K562 (cell line): ENCODE data around the gene ZDHHC19. TPM values are rescaled to one million over a fixed set of nuclear protein-coding genes. Genes with fewer than 3 reads are reported as not detected.
A peak's percentile ranks its signal among the peaks of the same experiment; 100 is the strongest.

ENCODE experiments used
- ATAC-seq: fragments of 200-7000 bp; cut with Tn5 transposase; 3 replicates; pipeline ENCODE4 v1.9.1; 2020; ENCODE audit warnings: moderate library complexity
- BruUV-seq: library from RNA; stranded (reverse); fragments of 400-500 nt; replicated peaks from 2 replicates; lab custom pipeline; 2021; lab: Mats Ljungman, UMichigan
- CTCF ChIA-PET: fragments of 300-600 bp; formaldehyde crosslinking; extraction: SDS; loops from one replicate; lab custom pipeline; 2021; ENCODE audit warnings: low intra/inter-chr PET ratio; lab: Yijun Ruan, JAX
- POLR2A ChIA-PET: fragments of 300-600, 350-650 bp; sonication (Branson Sonifier 250); formaldehyde crosslinking; extraction: SDS; loops from one replicate; lab custom pipeline; 2021; ENCODE audit warnings: antibody characterized with exemption, inconsistent platforms; lab: Yijun Ruan, JAX
- DNase-seq, 4 experiments: peaks; one replicate each; pipeline versions ENCODE4 v3.0.0 to v3.0.0-alpha.2; 2011 to 2018; ENCODE audit warnings: low spot score in 3 of 4, mixed read lengths in 3 of 4; ENCODE audit errors: extremely low read depth in 1 of 4
- FAIRE-seq: peaks from 2 replicates; lab custom pipeline; 2011; peaks lifted over from hg19 to GRCh38; lab: Jason Lieb, UNC
- H2AFZ ChIP-seq: 2 replicates; pipeline ENCODE4 v1.6.0; 2011; ENCODE audit warnings: low read depth, low read length, control low read depth, inconsistent platforms
- H3K27ac ChIP-seq: fragments of 200-600 bp; 3 replicates; pipeline ENCODE4 v1.8.0; 2011; ENCODE audit warnings: low read depth, mild to moderate bottlenecking, control low read depth, inconsistent platforms, low read length, moderate library complexity, mixed read lengths; ENCODE audit errors: extremely low read depth
- H3K27me3 ChIP-seq, 2 experiments: fragments of 300-600 bp in 1 of 2; 2 replicates in 1 of 2; 3 replicates in 1 of 2; pipeline versions ENCODE4 v1.6.0 to v1.8.0; 2011; ENCODE audit warnings: inconsistent platforms in 2 of 2, low read length in 2 of 2, mild to moderate bottlenecking in 1 of 2, mixed read lengths in 1 of 2, moderate library complexity in 1 of 2; ENCODE audit not compliant: control insufficient read depth in 2 of 2, insufficient read depth in 2 of 2
- H3K36me3 ChIP-seq: fragments of 300-600 bp; 3 replicates; pipeline ENCODE4 v1.8.0; 2011; ENCODE audit warnings: mild to moderate bottlenecking, low read length, inconsistent platforms; ENCODE audit not compliant: control insufficient read depth, insufficient read depth
- H3K4me1 ChIP-seq, 2 experiments: fragments of 200-600 bp in 1 of 2; replicated peaks in 1 of 2; 2 replicates in 1 of 2; 3 replicates in 1 of 2; pipeline versions ENCODE4 v1.5.1 to v1.8.0; 2011; ENCODE audit warnings: inconsistent platforms in 2 of 2, low read length in 2 of 2, mild to moderate bottlenecking in 1 of 2, mixed read lengths in 1 of 2, moderate library complexity in 1 of 2; ENCODE audit not compliant: control insufficient read depth in 2 of 2, insufficient read depth in 2 of 2
- H3K4me2 ChIP-seq: 2 replicates; pipeline ENCODE4 v1.6.1; 2011; ENCODE audit warnings: low read length, control low read depth, inconsistent platforms, mixed read lengths; ENCODE audit not compliant: insufficient read depth
- H3K4me3 ChIP-seq: fragments of 200-600 bp; sonication (generic), shearing (Covaris generic); 2 replicates; pipeline ENCODE4 v1.5.1; 2016; ENCODE audit warnings: control low read depth, inconsistent platforms
- H3K79me2 ChIP-seq: fragments of 200-600 bp; 3 replicates; pipeline ENCODE4 v1.8.0; 2011; ENCODE audit warnings: low read length, inconsistent platforms; ENCODE audit not compliant: control insufficient read depth, insufficient read depth
- H3K9ac ChIP-seq, 2 experiments: 2 replicates each; pipeline versions ENCODE4 v1.6.0 to v1.6.1; 2011; ENCODE audit warnings: low read depth in 2 of 2, low read length in 2 of 2, control low read depth in 1 of 2, inconsistent platforms in 1 of 2, mild to moderate bottlenecking in 1 of 2, mixed read lengths in 1 of 2; ENCODE audit not compliant: insufficient read depth in 1 of 2
- H3K9me1 ChIP-seq: one replicate; pipeline ENCODE4 v1.6.0; 2011; ENCODE audit warnings: inconsistent platforms, mild to moderate bottlenecking, low read length, moderate library complexity; ENCODE audit not compliant: control insufficient read depth, insufficient read depth
- H3K9me3 ChIP-seq: replicated peaks from 2 replicates; pipeline ENCODE4 v1.5.1; 2011; ENCODE audit warnings: low read depth, low read length, inconsistent platforms; ENCODE audit not compliant: control insufficient read depth, insufficient read depth
- H4K20me1 ChIP-seq: replicated peaks from 2 replicates; pipeline ENCODE4 v1.6.1; 2011; ENCODE audit warnings: low read length, inconsistent platforms, mixed read lengths; ENCODE audit not compliant: control insufficient read depth, insufficient read depth
- WGBS: fragments of 100-300 bp; shearing (Covaris generic); methylation state at CpG from one replicate; pipeline ENCODE4 v1.1.6; 2016; ENCODE audit warnings: low coverage, mixed read lengths; ENCODE audit not compliant: insufficient coverage; ENCODE audit errors: missing lambda C conversion rate; 5-methylcytosine and 5-hydroxymethylcytosine counted together
- in situ Hi-C: fragments of 300-500 bp; cut with MboI; formaldehyde crosslinking; loops from 4 replicates; pipeline ENCODE4 v1.15.0; 2018; ENCODE audit warnings: inconsistent platforms, mixed read lengths
- intact Hi-C: fragments of 100-400 bp; cut with micrococcal nuclease; formaldehyde crosslinking; loops from 2 replicates; pipeline ENCODE4 v1.14.2; 2022
- polyA plus RNA-seq, 8 experiments: library from polyadenylated mRNA; depleted of rRNA in 4 of 8; stranded (reverse) in 5 of 8; unstranded in 3 of 8; fragments of >200 nt; fragmentation: Nextera tagmentation in 2 of 8; fragmentation: Illumina TruSeq in 1 of 8; extraction: Ambion mirVana in 2 of 8; extraction: Trizol in 1 of 8; gene quantifications; 2 replicates each; pipeline versions ENCODE4 v1.2.1 to v1.2.3, GENCODE V29; 2011 to 2014; ENCODE audit warnings: inconsistent platforms in 1 of 8, missing spikeins in 1 of 8
- total RNA-seq, 7 experiments: library from RNA; depleted of rRNA in 6 of 7; stranded (reverse); fragments of >200 nt in 6 of 7; fragmentation: Illumina TruSeq in 2 of 7; extraction: Trizol in 2 of 7; gene quantifications; 2 replicates each; pipeline versions ENCODE4 v1.2.1 to v1.2.3, GENCODE V29; 2011 to 2021; ENCODE audit warnings: low replicate concordance in 1 of 7
- TF ChIP-seq, protein P1 (sequence below): fragments of 250-450 bp; sonication (Bioruptor Pico); IDR thresholded peaks from 2 replicates; pipeline ENCODE4 v1.4.0; 2020; ENCODE audit warnings: mild to moderate bottlenecking, moderate library complexity
- TF ChIP-seq, protein P2 (sequence below), 2 experiments: fragments of 450-650 bp; IDR thresholded peaks; 2 replicates each; pipeline ENCODE4 v1.6.1; 2016
- TF ChIP-seq, protein P3 (sequence below), 2 experiments: fragments of 450-650 bp; formaldehyde crosslinking in 1 of 2; IDR thresholded peaks; 2 replicates each; pipeline versions ENCODE4 v1.4.0 to v1.6.1; 2014 to 2020; ENCODE audit warnings: mild to moderate bottlenecking in 2 of 2, borderline replicate concordance in 1 of 2, low read depth in 1 of 2
- TF ChIP-seq, protein P4 (sequence below): sonication (generic); formaldehyde crosslinking; IDR thresholded peaks from 2 replicates; pipeline ENCODE4 v1.8.1; 2023; ENCODE audit warnings: mild to moderate bottlenecking, missing genetic modification reagents, moderate library complexity

Gene ZDHHC19
- total and polyA plus RNA-seq, 9 of the 15 experiments (the other 6 are each of a cell fraction or from before 2014, with no cell fraction given): 0.40 to 5.5 (median 1.1) TPM

DNA sequence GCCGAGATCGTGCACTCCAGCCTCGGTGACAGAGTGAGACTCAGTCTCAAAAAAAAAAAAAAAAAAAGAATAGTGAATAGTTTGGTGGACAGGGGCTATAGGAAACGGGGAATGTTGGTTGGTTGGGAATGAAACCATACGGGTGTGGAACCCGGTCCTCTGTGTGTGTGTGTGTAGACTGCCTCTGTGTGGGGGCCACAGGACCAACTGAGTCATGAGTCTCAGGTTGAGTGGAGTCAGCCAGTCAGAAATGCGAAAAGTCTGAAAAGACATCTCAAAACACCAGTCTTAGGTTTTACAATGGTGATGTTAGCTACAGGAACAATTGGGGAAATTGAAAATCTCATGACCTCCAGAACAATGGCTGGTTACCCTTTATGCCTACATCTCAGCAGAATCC lies 44.5 kb downstream of the ZDHHC19 start:
- ChIA-PET CTCF (no interaction called here), POLR2A (interaction anchor here (0.7 to 1.2 kb wide), 3 partner anchors 11 to 25 kb away, joined by 3 to 5 read pairs (median 3); no protein-coding TSS in a partner anchor)
- ATAC-seq (no peak), FAIRE-seq (no peak), DNase-seq (no peak)
- intact Hi-C loops (no loop called here), in situ Hi-C loops (no loop called here)
- H3K9me1 ChIP-seq: no peaks in the 10 kb centered on the region
- H2AFZ ChIP-seq: no peak overlapping the region
- 78% methylated on average over 4 of the region's 7 CpGs for WGBS
- no peak overlapping the region for H3K4me2 ChIP-seq
- no peaks in the 10 kb centered on the region for H3K9me3 ChIP-seq
- H3K79me2 ChIP-seq: no peaks in the 10 kb centered on the region; the same call in 2 of the 3 replicates
- no TSS peak for BruUV-seq
- no peaks in the 10 kb centered on the region for H4K20me1 ChIP-seq
- H3K4me1 ChIP-seq: peaks cover 9 to 28% of the 10 kb centered on the region in 2 experiments
- H3K27me3 ChIP-seq: no peaks in the 10 kb centered on the region
- H3K36me3 ChIP-seq: no peaks in the 10 kb centered on the region
- H3K27ac ChIP-seq: no peak overlapping the region
- TF ChIP-seq, protein P1, sequence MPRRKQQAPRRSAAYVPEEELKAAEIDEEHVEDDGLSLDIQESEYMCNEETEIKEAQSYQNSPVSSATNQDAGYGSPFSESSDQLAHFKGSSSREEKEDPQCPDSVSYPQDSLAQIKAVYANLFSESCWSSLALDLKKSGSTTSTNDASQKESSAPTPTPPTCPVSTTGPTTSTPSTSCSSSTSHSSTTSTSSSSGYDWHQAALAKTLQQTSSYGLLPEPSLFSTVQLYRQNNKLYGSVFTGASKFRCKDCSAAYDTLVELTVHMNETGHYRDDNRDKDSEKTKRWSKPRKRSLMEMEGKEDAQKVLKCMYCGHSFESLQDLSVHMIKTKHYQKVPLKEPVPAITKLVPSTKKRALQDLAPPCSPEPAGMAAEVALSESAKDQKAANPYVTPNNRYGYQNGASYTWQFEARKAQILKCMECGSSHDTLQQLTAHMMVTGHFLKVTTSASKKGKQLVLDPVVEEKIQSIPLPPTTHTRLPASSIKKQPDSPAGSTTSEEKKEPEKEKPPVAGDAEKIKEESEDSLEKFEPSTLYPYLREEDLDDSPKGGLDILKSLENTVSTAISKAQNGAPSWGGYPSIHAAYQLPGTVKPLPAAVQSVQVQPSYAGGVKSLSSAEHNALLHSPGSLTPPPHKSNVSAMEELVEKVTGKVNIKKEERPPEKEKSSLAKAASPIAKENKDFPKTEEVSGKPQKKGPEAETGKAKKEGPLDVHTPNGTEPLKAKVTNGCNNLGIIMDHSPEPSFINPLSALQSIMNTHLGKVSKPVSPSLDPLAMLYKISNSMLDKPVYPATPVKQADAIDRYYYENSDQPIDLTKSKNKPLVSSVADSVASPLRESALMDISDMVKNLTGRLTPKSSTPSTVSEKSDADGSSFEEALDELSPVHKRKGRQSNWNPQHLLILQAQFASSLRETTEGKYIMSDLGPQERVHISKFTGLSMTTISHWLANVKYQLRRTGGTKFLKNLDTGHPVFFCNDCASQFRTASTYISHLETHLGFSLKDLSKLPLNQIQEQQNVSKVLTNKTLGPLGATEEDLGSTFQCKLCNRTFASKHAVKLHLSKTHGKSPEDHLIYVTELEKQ: no peak
- TF ChIP-seq, protein P2, sequence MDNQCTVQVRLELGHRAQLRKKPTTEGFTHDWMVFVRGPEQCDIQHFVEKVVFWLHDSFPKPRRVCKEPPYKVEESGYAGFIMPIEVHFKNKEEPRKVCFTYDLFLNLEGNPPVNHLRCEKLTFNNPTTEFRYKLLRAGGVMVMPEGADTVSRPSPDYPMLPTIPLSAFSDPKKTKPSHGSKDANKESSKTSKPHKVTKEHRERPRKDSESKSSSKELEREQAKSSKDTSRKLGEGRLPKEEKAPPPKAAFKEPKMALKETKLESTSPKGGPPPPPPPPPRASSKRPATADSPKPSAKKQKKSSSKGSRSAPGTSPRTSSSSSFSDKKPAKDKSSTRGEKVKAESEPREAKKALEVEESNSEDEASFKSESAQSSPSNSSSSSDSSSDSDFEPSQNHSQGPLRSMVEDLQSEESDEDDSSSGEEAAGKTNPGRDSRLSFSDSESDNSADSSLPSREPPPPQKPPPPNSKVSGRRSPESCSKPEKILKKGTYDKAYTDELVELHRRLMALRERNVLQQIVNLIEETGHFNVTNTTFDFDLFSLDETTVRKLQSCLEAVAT (IDR thresholded peaks at IDR 0.05): 0 out of 4 replicates have a peak, but pooled peaks of 1 of the 2 experiments have one; percentile 6
- TF ChIP-seq, protein P3, sequence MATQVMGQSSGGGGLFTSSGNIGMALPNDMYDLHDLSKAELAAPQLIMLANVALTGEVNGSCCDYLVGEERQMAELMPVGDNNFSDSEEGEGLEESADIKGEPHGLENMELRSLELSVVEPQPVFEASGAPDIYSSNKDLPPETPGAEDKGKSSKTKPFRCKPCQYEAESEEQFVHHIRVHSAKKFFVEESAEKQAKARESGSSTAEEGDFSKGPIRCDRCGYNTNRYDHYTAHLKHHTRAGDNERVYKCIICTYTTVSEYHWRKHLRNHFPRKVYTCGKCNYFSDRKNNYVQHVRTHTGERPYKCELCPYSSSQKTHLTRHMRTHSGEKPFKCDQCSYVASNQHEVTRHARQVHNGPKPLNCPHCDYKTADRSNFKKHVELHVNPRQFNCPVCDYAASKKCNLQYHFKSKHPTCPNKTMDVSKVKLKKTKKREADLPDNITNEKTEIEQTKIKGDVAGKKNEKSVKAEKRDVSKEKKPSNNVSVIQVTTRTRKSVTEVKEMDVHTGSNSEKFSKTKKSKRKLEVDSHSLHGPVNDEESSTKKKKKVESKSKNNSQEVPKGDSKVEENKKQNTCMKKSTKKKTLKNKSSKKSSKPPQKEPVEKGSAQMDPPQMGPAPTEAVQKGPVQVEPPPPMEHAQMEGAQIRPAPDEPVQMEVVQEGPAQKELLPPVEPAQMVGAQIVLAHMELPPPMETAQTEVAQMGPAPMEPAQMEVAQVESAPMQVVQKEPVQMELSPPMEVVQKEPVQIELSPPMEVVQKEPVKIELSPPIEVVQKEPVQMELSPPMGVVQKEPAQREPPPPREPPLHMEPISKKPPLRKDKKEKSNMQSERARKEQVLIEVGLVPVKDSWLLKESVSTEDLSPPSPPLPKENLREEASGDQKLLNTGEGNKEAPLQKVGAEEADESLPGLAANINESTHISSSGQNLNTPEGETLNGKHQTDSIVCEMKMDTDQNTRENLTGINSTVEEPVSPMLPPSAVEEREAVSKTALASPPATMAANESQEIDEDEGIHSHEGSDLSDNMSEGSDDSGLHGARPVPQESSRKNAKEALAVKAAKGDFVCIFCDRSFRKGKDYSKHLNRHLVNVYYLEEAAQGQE (IDR thresholded peaks at IDR 0.05; ENCODE audit: borderline replicate concordance): no peak
- TF ChIP-seq, protein P3 (CRISPR knock-in tag; IDR thresholded peaks at IDR 0.05; ENCODE audit: low read depth): no peak
- TF ChIP-seq, protein P4, sequence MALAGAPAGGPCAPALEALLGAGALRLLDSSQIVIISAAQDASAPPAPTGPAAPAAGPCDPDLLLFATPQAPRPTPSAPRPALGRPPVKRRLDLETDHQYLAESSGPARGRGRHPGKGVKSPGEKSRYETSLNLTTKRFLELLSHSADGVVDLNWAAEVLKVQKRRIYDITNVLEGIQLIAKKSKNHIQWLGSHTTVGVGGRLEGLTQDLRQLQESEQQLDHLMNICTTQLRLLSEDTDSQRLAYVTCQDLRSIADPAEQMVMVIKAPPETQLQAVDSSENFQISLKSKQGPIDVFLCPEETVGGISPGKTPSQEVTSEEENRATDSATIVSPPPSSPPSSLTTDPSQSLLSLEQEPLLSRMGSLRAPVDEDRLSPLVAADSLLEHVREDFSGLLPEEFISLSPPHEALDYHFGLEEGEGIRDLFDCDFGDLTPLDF (CRISPR knock-in tag): no peak
- H3K9ac ChIP-seq: no peak overlapping the region
- no peak overlapping the region for H3K4me3 ChIP-seq
